Esophagus muscularis mucosa (tissue), 4 donors: ENCODE data around the gene ARX. TPM values are rescaled to one million over a fixed set of nuclear protein-coding genes. Genes with fewer than 3 reads are reported as not detected.

ENCODE experiments used
- DNase-seq: peaks from one replicate; pipeline ENCODE4 v3.0.0-alpha.2; 2017; ENCODE audit errors: extremely low spot score
- H3K27ac ChIP-seq, 4 donors: fragments of 200-600 bp; sonication (generic); replicated peaks in 1 of 4; 1 replicate in 3 of 4; 2 replicates in 1 of 4; pipeline ENCODE4 v1.5.1; 2016 to 2019; ENCODE audit warnings: mild to moderate bottlenecking in 1 of 4
- H3K27me3 ChIP-seq, 4 donors: fragments of 200-600 bp; sonication (generic); one replicate each; pipeline versions ENCODE4 v1.5.1 to v1.6.0; 2016 to 2019
- H3K36me3 ChIP-seq, 4 donors: fragments of 200-600 bp; sonication (generic); one replicate each; pipeline ENCODE4 v1.5.1; 2016 to 2019
- H3K4me1 ChIP-seq, 4 donors: fragments of 200-600 bp; sonication (generic); one replicate each; pipeline ENCODE4 v1.5.1; 2016 to 2019
- H3K4me3 ChIP-seq, 4 donors: fragments of 200-600 bp; sonication (generic); 1 replicate in 2 of 4; 2 replicates in 2 of 4; pipeline ENCODE4 v1.5.1; 2016 to 2019; ENCODE audit warnings: mild to moderate bottlenecking in 4 of 4, moderate library complexity in 1 of 4
- H3K9me3 ChIP-seq, 4 donors: fragments of 200-600 bp; sonication (generic); 1 replicate in 3 of 4; 2 replicates in 1 of 4; pipeline ENCODE4 v1.5.1; 2016 to 2019
- EP300 ChIP-seq: sonication (generic); formaldehyde crosslinking; IDR thresholded peaks from one replicate; pipeline ENCODE4 v1.6.1; 2017; ENCODE audit warnings: antibody characterized with exemption
- POLR2A ChIP-seq: fragments of 450-650 bp; IDR thresholded peaks from one replicate; pipeline ENCODE4 v1.6.1; 2017; ENCODE audit warnings: antibody characterized with exemption, moderate library complexity, mild to moderate bottlenecking, low read depth
- POLR2AphosphoS5 ChIP-seq, 2 donors: sonication (generic); formaldehyde crosslinking; IDR thresholded peaks; one replicate each; pipeline ENCODE4 v1.6.1; 2017; ENCODE audit warnings: antibody characterized with exemption in 2 of 2
- WGBS: methylation state at CpG from one replicate; pipeline ENCODE4 v1.1.5; 2018; 5-methylcytosine and 5-hydroxymethylcytosine counted together
- intact Hi-C: fragments of 100-400 bp; cut with DNase I; formaldehyde crosslinking; loops from one replicate; pipeline ENCODE4 v1.15.1; 2023
- total RNA-seq, 4 donors: library from RNA; depleted of rRNA; stranded (reverse); fragments of >200 nt; gene quantifications; one replicate each; pipeline versions ENCODE4 v1.1.0 to v1.2.1, GENCODE V29; 2016
- TF ChIP-seq, protein P1 (sequence below), 3 experiments: fragments of 200-600 bp in 2 of 3; fragments of 450-650 bp in 1 of 3; sonication (generic) in 2 of 3; IDR thresholded peaks; one replicate each; pipeline ENCODE4 v1.5.1; 2017 to 2019; ENCODE audit warnings: antibody characterized with exemption in 3 of 3, mild to moderate bottlenecking in 2 of 3, moderate library complexity in 1 of 3

Gene ARX
- total RNA-seq, 4 donors from 2014 or later, result not detected

DNA sequence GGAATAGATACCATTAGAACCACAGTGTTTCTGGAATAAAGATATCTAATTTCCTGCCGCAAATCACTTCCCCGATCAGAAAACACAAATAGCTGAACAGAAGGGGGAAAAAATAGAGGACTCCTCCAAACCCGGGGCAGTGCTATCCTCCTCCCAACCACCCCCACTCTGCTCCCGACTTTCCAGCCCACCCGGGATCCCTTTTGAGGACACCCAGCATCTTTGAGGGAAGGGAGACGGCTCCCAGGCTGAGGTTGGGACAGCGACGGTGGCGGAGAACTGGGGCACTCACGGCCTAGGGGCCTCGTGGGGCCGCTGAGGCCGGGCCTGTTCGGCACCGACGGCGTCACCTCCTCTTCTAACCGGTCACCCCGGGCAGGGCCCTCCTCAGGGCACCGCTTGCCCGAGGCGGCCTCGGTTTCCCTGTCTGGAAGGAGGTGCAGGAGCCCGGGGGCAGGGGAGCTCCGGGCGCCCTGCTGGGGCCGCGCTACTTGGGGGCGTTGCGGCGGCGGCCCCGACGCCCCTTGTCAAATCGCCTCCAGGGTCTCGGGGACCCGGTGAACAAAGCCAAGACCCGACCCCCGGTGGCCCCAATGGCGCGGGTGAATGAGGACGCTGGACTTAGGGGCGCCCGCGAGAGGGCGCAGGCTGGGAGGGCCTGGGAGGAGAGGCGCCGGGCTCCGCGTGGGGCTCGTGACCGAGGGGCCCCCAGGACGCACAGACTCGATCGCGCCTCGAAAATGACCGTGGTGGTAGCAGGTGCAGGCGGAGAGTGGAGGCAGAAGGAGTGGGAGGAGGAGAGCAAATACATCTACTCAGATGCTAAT is 6.9 kb upstream of the ARX start:
- peaks cover 3 to 61% (median 43%) of the 10 kb centered on the region in 4 donors for H3K27me3 ChIP-seq
- intact Hi-C loops, result no loop called here
- H3K4me3 ChIP-seq, result no peak overlapping the region
- peaks cover 4 to 17% (median 15%) of the 10 kb centered on the region in 4 donors for H3K4me1 ChIP-seq
- no peak for TF ChIP-seq POLR2AphosphoS5 (IDR thresholded peaks at IDR 0.05)
- TF ChIP-seq POLR2A, result no peak
- TF ChIP-seq, protein P1, sequence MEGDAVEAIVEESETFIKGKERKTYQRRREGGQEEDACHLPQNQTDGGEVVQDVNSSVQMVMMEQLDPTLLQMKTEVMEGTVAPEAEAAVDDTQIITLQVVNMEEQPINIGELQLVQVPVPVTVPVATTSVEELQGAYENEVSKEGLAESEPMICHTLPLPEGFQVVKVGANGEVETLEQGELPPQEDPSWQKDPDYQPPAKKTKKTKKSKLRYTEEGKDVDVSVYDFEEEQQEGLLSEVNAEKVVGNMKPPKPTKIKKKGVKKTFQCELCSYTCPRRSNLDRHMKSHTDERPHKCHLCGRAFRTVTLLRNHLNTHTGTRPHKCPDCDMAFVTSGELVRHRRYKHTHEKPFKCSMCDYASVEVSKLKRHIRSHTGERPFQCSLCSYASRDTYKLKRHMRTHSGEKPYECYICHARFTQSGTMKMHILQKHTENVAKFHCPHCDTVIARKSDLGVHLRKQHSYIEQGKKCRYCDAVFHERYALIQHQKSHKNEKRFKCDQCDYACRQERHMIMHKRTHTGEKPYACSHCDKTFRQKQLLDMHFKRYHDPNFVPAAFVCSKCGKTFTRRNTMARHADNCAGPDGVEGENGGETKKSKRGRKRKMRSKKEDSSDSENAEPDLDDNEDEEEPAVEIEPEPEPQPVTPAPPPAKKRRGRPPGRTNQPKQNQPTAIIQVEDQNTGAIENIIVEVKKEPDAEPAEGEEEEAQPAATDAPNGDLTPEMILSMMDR (IDR thresholded peaks at IDR 0.05), result no peak
- no peak for TF ChIP-seq EP300
- H3K27ac ChIP-seq, result no peak overlapping the region
- no peaks in the 10 kb centered on the region for H3K9me3 ChIP-seq
- no peak for DNase-seq
- 39% methylated on average over 26 of the region's 59 CpGs for whole genome bisulfite sequencing
- no peaks in the 10 kb centered on the region for H3K36me3 ChIP-seq

DNA sequence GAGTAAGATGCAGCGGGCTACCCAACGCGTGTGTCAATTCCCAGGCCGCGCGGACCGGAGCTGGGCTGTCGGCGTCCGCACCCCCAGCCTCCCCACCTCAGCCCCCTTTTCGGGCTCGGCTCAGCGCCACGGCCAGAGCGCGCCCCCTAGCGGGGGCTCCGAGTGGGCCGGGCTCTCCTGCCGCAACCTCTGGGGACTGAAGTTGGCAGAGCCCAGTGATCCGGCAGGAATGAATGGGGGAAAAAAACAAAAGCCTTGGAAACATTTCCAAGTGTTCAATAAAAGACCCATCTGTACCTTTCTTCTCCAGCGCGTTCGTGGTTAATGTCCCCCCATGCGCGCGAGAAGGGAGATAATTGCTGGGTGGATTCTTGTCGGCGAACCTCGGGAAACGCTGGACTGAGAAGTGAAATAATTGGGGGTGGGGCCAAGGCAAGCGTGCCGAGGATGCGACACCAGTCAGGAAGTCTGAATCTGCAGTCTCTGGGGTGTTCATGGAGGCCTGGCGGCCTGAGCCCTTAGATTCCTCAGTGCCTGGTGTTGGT is 5.2 kb upstream of the ARX start:
- 15% methylated on average over 34 of the region's 35 CpGs for WGBS
- intact Hi-C loops, result no loop called here

DNA sequence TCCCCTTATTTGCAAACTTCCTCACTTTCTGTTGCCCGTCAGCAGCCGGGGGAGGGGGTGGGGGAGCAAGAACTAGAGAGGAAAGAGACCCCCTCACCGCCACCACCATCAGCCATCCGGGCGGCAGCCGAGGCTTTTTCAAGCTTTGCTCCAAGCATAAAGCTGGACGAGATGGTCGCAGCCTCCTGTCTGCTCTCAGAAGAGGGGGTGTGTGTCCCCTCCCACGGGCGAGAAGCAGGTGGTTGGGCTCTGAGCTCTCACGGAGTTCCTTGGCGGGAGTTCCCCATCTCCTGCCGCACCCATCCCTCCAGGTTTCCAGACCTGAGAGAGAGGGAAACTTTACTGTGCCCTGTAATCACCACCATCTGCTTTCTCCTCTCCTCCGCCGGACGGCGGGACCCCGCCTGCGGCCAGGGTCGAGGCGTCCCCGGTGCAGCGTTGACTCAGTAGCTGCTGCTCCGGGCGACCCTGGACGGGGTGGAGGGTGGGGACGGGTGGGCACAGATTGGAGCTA is 4.7 kb upstream of the ARX start:
- Histone ChIP-seq H3K4me3 (peak overlapping the region in 3 of 4 donors; percentile 9 to 18 (median 12)), H3K9me3 (no peaks in the 10 kb centered on the region), H3K36me3 (no peaks in the 10 kb centered on the region), H3K4me1 (peaks cover 6 to 32% (median 27%) of the 10 kb centered on the region in 4 donors), H3K27ac (no peak overlapping the region), H3K27me3 (peaks cover 3 to 83% (median 64%) of the 10 kb centered on the region in 4 donors)
- no peak for DNase-seq
- WGBS, result 18% methylated on average over 19 of the region's 27 CpGs
- intact Hi-C loops, result no loop called here
- TF ChIP-seq EP300 (no peak), POLR2A (no peak), POLR2AphosphoS5 (IDR thresholded peaks at IDR 0.05) (no peak)
- TF ChIP-seq, protein P1 (IDR thresholded peaks at IDR 0.05), result no peak

More for the DNA sequence above, 5.2 kb upstream of the ARX start:
- Histone ChIP-seq H3K4me3 (peak overlapping the region in 3 of 4 donors; percentile 9 to 18 (median 12)), H3K27ac (no peak overlapping the region), H3K27me3 (peaks cover 3 to 78% (median 58%) of the 10 kb centered on the region in 4 donors), H3K9me3 (no peaks in the 10 kb centered on the region), H3K4me1 (peaks cover 6 to 27% (median 21%) of the 10 kb centered on the region in 4 donors), H3K36me3 (no peaks in the 10 kb centered on the region)
- TF ChIP-seq POLR2AphosphoS5 (IDR thresholded peaks at IDR 0.05), result no peak
- TF ChIP-seq, protein P1 (IDR thresholded peaks at IDR 0.05), result peak in 1 of 3 experiments; percentile 32
- no peak for DNase-seq

DNA sequence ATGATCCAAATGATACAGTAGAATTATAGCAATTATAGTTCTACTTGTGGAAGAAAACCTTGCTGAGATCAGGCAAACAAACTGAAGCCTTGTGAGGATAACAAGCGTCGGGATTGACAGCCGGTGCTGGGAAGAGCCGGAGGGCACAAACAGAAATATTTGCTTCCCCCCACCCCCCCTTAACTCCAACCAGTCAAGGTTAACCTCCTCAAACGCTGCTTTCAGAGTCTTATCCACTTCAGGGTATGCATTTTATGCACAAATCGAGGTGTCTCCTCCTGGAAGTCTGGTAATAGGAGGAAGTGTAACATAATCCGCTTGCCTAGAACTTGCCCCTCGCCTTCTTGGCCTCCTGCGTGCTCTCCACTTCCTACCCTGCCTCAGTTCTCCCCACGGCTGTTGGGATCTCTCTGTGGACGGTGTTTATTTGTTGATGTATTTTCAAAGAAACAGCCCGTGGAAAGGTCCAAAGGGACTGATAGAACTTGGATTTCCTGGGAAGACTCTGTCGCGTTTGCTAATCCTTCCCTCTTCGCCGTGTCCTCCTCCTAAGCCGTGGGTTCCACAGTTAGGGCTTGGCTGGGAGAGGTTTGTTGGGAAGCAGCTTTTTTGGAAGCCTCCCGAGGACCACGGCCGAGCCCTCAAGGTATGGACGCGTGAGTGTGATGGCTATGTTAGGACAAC is 4.1 kb upstream of the ARX start:
- Histone ChIP-seq H3K4me1 (peaks cover 6 to 36% (median 28%) of the 10 kb centered on the region in 4 donors), H3K27me3 (peaks cover 3 to 89% (median 69%) of the 10 kb centered on the region in 4 donors), H3K36me3 (no peaks in the 10 kb centered on the region), H3K27ac (no peak overlapping the region), H3K9me3 (no peaks in the 10 kb centered on the region), H3K4me3 (no peak overlapping the region)
- no peak for TF ChIP-seq POLR2A
- no peak for TF ChIP-seq EP300
- no peak for TF ChIP-seq POLR2AphosphoS5 (IDR thresholded peaks at IDR 0.05)
- TF ChIP-seq, protein P1 (IDR thresholded peaks at IDR 0.05), result no peak
- intact Hi-C loops, result no loop called here
- WGBS, result 36% methylated on average over 17 of the region's 22 CpGs
- DNase-seq, result no peak
